Breast epithelium (tissue), 3 donors: Measurements from ENCODE around the gene HJV.

Experiments
- POLR2A ChIP-seq: fragments of 450-650 bp; IDR thresholded peaks from one replicate; pipeline ENCODE4 v1.6.1; 2016; ENCODE audit warnings: antibody characterized with exemption, mild to moderate bottlenecking, moderate library complexity
- TF ChIP-seq, protein P1 (sequence below), 3 donors: fragments of 450-650 bp; IDR thresholded peaks; one replicate each; pipeline ENCODE4 v1.5.1; 2016 to 2017; ENCODE audit warnings: antibody characterized with exemption in 3 of 3, mild to moderate bottlenecking in 3 of 3, moderate library complexity in 3 of 3

DNA sequence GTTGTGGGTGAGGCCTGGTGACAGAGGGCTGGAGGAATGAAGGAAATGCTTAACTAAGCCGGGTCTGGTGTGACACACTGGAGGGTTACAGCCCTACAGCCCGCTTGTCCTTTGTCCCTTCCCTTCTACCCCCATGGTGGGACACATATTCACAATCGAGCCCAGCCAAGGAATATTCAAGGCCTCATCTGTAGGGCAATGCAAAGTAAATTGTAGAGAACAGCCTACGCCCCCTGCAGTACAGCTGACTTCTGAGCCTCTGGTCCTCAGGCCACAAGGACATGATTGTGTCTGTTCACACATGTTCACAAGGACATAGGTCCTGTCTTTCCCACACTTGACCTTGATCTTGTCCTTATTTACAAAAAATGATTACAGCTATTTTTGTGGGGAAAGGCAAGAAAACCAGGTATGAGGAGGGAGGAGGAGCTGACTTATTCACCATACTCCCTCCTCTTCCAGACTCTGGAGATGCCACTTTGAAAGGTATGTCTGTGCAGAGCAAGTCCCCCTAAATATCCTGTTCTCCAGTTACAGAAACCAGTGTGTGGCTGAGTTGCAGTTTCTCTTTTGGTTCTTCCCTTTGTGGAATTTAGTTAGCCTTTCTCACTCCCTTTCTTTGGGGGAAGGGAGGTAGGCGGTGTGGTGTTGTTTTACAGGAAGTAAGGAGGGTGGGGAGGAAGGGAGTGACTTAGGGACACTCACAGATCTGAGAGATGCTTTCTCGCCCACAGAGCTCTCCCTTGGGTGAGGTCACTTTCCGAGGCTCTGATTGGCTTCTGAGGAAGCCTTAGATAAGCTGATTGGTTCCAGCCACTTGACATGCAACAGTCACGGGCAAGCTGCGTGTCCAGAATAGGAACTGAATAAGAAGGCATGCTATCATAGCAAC lies 42.4 kb downstream of the HJV start:
- TF ChIP-seq, protein P1, sequence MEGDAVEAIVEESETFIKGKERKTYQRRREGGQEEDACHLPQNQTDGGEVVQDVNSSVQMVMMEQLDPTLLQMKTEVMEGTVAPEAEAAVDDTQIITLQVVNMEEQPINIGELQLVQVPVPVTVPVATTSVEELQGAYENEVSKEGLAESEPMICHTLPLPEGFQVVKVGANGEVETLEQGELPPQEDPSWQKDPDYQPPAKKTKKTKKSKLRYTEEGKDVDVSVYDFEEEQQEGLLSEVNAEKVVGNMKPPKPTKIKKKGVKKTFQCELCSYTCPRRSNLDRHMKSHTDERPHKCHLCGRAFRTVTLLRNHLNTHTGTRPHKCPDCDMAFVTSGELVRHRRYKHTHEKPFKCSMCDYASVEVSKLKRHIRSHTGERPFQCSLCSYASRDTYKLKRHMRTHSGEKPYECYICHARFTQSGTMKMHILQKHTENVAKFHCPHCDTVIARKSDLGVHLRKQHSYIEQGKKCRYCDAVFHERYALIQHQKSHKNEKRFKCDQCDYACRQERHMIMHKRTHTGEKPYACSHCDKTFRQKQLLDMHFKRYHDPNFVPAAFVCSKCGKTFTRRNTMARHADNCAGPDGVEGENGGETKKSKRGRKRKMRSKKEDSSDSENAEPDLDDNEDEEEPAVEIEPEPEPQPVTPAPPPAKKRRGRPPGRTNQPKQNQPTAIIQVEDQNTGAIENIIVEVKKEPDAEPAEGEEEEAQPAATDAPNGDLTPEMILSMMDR (IDR thresholded peaks at IDR 0.05), result no peak
- peak; percentile 35 for TF ChIP-seq POLR2A
